ENCODE measurements around the gene OPN4.
A peak's percentile ranks its signal among the peaks of the same experiment; 100 is the strongest.

The OPN4 gene

DNA sequence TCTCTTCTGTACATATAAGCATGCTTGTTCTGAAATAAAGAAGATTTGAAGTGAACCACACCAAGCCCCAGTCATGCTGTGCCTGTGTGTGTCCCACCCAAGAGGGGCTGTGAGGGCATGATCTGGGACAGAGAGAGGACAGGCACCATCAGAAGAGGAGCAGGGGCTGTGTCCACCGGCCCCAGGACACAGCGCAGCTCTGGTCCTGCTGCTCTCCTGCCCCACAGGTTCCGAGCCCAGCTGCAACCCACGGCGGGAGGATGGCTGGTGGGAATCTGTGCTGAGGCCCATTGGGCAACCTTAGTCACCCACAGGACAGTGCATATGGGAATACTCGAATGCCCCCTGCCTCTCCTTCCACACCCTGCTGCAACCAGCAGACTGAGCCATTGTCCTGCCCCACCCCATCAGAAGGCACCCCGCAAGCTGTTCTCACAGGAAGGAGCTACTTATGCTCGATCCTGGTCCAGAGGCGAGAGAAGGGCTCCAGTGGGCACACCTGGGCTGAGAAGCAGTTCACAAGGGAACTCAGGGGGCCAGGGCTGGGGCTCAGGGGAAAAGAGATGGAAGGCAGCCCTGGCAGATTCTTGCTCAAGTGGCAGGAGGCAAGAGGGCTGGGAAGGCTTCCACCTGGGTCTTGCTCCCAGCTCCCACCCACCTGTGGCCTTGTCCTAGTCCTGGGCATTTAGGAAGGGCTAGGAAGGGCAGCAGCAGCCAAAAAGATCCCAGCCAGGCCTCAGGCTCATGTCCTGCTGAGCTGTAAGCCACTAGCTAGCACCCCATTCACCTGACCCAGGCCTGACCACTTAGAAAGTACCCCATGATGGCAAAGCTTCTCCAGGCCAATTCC is 45.9 kb downstream of the OPN4 start:
- DNase-seq: no peak

DNA sequence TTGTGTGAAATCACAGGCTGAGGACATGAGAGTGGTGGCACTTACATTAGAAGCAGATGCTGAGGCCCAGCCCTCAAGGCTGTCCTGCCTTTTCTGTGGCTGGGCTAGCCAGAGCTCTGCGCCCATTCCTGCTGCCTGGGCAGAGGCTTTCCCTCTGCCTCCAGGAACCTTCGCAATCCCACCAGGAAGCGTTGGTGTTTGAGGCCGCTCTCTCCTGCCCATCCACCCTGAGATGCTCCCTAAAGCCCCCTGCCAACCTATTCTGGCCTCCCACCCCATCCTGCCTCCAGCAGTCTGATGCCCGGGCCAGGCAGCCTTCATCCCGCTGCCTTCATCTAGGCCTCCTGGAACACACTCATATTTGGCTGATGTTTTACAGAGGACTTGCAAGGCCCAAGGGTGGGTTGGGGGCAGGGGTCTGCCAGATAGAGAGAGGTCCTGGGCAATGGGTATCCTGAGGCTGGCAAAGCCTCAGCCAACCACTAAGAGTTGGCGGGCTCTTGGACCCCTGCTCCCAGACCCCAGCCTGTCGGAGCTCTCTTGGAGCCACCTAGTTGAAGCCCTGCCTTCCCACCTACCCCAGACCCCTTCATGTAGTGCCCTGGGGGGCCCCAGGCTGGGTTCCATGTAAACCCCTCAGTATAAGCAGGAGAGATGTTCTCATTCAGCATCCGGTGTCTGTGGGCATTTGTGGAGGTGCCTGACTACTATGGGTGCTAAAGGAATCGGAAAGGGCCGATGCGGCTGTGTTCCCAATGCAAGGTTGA is 46.7 kb downstream of the OPN4 start:
- DNase-seq: no peak

DNA sequence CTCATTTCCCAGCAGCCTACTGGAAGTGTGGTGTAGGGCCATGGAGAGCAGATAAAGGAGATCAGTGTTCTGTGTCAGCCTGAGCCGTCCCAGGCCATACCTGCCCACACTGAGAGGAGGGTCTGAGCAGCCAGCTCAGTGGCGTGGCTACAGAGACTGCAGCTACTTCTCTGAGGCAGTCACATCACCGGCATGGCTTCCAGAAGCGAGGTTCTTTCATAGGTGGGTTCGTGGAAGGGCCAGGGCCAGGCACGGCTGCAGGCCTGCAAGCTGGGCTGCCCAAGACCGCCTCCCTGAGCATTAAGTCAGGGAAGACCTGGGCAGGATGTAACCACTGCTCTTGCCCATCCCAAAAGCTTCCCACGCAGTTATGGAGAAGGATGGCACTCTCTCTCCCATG is 48.8 kb downstream of the OPN4 start:
- no peak for DNase-seq

DNA sequence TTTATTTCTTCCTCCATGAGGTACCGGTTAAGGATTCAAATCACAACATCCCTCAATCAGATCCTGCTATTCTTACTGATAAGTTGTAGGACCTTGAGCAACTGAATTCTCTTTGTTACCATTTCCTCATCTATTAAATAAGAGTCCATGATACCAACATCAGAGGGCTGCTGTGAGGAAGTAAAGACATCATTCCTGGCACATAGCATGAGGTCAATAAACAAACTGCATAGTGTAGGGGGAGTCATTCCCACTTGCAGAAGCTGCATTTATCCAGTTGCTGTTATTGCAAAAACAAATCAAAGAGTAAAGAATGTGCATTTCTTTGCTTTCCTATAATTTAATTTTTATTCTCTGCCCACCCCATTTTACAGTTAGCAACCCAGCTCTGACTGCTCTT is 50.8 kb downstream of the OPN4 start:
- DNase-seq: no peak

DNA sequence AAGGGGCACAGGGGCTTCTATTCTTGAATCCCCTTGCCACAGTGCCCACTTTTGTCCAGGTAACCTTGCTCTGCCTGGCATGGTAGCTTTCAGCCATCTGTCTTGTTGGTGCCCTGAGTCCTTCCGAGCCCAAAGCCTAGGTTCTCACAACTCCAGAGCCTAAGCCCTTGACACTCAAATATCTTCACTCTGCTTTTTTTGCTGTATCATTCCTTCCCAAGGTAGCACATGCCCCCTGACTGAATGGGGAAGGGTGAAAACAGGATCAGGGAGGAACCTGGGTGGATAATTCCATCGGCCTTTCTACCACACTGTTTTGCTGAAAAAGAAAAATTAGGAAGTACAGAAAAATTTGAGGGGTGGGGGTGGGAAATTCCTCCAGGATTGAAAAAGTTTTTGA is 51.6 kb downstream of the OPN4 start:
- no peak for DNase-seq

DNA sequence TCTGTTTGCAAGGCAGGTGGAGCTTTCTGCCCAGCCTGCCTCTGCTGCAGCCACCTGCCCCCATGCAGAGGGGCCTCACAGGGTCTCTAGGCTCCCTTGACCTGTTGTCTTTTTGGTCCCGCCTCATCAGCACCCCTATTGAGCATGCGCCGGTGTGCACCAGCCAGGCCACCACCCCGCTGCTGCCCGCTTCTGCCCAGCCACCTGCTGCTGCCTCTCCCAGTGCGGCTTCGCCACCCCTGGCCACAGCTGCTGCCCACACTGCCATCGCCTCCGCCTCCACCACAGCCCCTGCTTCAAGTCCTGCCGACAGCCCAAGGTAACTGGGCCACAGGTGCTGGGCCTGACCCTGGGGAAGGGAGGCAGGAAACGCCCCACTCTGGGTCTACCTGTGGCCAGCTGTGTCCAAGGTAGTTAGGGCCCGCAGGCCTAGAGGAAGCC is 52.1 kb downstream of the OPN4 start:
- no peak for DNase-seq

DNA sequence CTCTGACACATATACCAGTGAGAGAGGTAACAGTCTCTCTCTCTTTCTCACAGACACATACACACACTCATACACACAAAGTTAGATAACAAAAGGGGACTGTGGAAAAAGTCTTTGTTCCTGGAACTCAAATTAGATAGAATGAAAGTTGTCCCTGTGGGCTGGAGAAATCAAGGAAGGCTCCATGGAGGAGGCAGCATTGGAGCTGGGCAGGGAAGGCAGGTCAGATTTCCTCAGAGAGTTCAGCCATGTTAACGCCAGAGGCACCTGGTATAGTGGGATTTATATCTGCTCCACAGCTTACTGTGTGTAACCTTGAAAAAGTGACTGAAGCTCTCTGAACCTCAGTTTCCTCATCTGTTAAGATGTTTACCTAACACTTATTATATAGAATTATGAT is 52.6 kb downstream of the OPN4 start:
- no peak for DNase-seq

DNA sequence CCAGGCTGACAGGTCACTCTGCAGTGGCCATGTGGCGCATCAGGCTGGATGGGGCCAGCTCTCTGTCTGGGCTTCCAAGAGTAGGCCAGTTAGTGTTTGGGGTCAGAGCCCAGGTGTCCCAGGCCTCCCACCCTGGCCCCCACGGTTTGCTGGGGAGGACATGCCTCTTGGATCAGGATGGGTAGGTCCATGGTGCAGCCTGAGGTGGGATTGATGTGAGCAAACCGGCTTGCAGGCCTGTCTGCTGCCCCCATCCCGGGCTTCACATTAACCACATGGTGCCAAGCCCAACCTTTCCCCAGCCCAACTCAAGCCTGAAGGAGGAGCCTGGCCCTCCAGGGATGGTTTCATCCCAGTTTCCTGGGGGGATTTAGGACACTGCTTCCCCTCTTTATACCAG is 53.2 kb downstream of the OPN4 start:
- no peak for DNase-seq

GRCh38 chr10:86708068-86708782 is 53.9 kb downstream of the OPN4 start:
- no peak for DNase-seq

- DNase-seq: no peak
Measured at GRCh38 chr10:86708783-86709380, 54.5 kb downstream of the OPN4 start.

GRCh38 chr10:86709396-86710185 is 55.2 kb downstream of the OPN4 start:
- DNase-seq: no peak

- DNase-seq: peak; percentile 93
Measured at GRCh38 chr10:86710987-86711512, 56.7 kb downstream of the OPN4 start.

GRCh38 chr10:86711513-86712316 is 57.4 kb downstream of the OPN4 start:
- peak; percentile 44 for DNase-seq

GRCh38 chr10:86712317-86712707 is 58.0 kb downstream of the OPN4 start:
- no peak for DNase-seq

GRCh38 chr10:86715156-86715795 is 60.9 kb downstream of the OPN4 start:
- DNase-seq: no peak

DNA sequence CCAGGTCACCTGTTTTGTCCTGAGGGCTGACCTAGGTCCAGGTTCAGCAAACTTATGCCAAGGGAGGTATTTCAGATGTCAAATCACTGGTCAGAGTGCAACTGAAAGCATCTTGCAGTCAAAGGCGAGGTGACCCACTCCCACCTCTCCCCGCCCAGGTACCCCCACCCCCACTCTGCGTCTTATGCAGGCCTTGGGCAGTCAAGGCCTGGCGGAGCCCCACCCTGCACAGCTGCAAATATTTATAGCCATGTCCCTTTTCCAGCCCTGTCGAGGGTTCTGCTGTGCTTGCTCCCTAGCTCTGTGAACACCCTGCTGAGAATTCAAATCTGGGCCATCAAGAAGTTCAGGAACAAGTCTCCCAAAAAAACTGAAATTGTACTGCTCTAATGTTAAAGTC is 61.5 kb downstream of the OPN4 start:
- no peak for DNase-seq

All from fibroblast of skin of scalp (primary cell).